Caco-2 (cell line): ENCODE measurements around the gene FIGLA. TPM values are rescaled to one million over a fixed set of nuclear protein-coding genes. Genes with fewer than 3 reads are reported as not detected.

Experiments
- BruUV-seq: library from RNA; stranded (reverse); fragments of 400-500 nt; replicated peaks from 2 replicates; lab custom pipeline; 2021; lab: Mats Ljungman, UMichigan
- CTCF ChIA-PET: fragments of 300-600 bp; sonication (Branson Sonifier 250); formaldehyde crosslinking; loops from one replicate; lab custom pipeline; 2022; ENCODE audit warnings: antibody characterized with exemption; lab: Charles Lee
- POLR2A ChIA-PET: fragments of 300-600 bp; sonication (Branson Sonifier 250); formaldehyde crosslinking; loops from one replicate; lab custom pipeline; 2022; ENCODE audit warnings: antibody characterized with exemption; lab: Charles Lee
- DNase-seq, 2 experiments: peaks; one replicate each; pipeline versions ENCODE4 v3.0.0 to v3.0.0-alpha.2; 2020 to 2022
- H3K27me3 ChIP-seq: replicated peaks from 2 replicates; pipeline ENCODE4 v1.6.0; 2011; ENCODE audit warnings: low read length; ENCODE audit not compliant: control insufficient read depth, insufficient read depth
- H3K36me3 ChIP-seq: 2 replicates; pipeline ENCODE4 v1.5.1; 2011; ENCODE audit warnings: low read length; ENCODE audit not compliant: control insufficient read depth, insufficient read depth
- H3K4me1 ChIP-seq: fragments of 250-450 bp; sonication (Bioruptor Pico); 2 replicates; pipeline ENCODE4 v1.5.1; 2020; ENCODE audit warnings: mild to moderate bottlenecking
- H3K4me3 ChIP-seq: 2 replicates; pipeline ENCODE4 v1.5.1; 2011; ENCODE audit warnings: low read depth, mild to moderate bottlenecking, control low read depth, low read length
- H3K9me3 ChIP-seq: fragments of 250-450 bp; sonication (Bioruptor Pico); 2 replicates; pipeline ENCODE4 v1.5.1; 2020; ENCODE audit warnings: mild to moderate bottlenecking, moderate library complexity
- H3K27ac Mint-ChIP-seq: one replicate; pipeline ENCODE4 v1.8.0; 2022; ENCODE audit warnings: mixed read lengths; ENCODE audit not compliant: unreplicated experiment
- H3K27me3 Mint-ChIP-seq: one replicate; pipeline ENCODE4 v1.8.0; 2022; ENCODE audit warnings: mixed read lengths; ENCODE audit not compliant: insufficient read depth, unreplicated experiment
- H3K36me3 Mint-ChIP-seq: one replicate; pipeline ENCODE4 v1.8.0; 2022; ENCODE audit warnings: mild to moderate bottlenecking, mixed read lengths; ENCODE audit not compliant: insufficient read depth, unreplicated experiment
- H3K4me1 Mint-ChIP-seq: one replicate; pipeline ENCODE4 v1.8.0; 2022; ENCODE audit warnings: low read depth, mixed read lengths; ENCODE audit not compliant: unreplicated experiment
- H3K4me3 Mint-ChIP-seq: one replicate; pipeline ENCODE4 v1.8.0; 2022; ENCODE audit warnings: mild to moderate bottlenecking, moderate library complexity, mixed read lengths; ENCODE audit not compliant: unreplicated experiment
- H3K9me3 Mint-ChIP-seq: one replicate; pipeline ENCODE4 v1.8.0; 2022; ENCODE audit warnings: mixed read lengths; ENCODE audit not compliant: unreplicated experiment
- CTCF ChIP-seq, 2 experiments: fragments of 200-600 bp in 1 of 2; IDR thresholded peaks; 1 replicate in 1 of 2; 2 replicates in 1 of 2; pipeline versions ENCODE4 v1.5.1 to v1.8.0; 2011 to 2022; ENCODE audit warnings: antibody characterized with exemption in 1 of 2, control low read depth in 1 of 2, inconsistent platforms in 1 of 2, low read depth in 1 of 2, low read length in 1 of 2, mild to moderate bottlenecking in 1 of 2, moderate library complexity in 1 of 2; ENCODE audit not compliant: insufficient read depth in 1 of 2, severe bottlenecking in 1 of 2, unreplicated experiment in 1 of 2
- intact Hi-C: fragments of 100-400 bp; cut with micrococcal nuclease; formaldehyde crosslinking; loops from one replicate; pipeline ENCODE4 v1.10.0; 2022; ENCODE audit not compliant: unreplicated experiment
- total RNA-seq: library from RNA; stranded (reverse); gene quantifications from 2 replicates; pipeline ENCODE4 v1.2.3, GENCODE V29; 2022

FIGLA gene
- total RNA-seq, 1 experiment from 2014 or later, result not detected

GRCh38 chr2:70756128-70756527 is 34.3 kb downstream of the FIGLA start:
- Histone ChIP-seq H3K4me1 (no peaks in the 10 kb centered on the region), H3K9me3 (no peaks in the 10 kb centered on the region), H3K4me3 (no peak overlapping the region), H3K27me3 (peaks cover 2% of the 10 kb centered on the region), H3K36me3 (no peaks in the 10 kb centered on the region)
- H3K4me3 Mint-ChIP-seq, result no peak overlapping the region
- DNase-seq, result no peak
- TF ChIP-seq CTCF (IDR thresholded peaks at IDR 0.05; ENCODE audit: insufficient read depth in 1 of 2, low read depth in 1 of 2, low read length in 1 of 2, severe bottlenecking in 1 of 2, unreplicated experiment in 1 of 2), result no peak
- H3K4me1 Mint-ChIP-seq, result no peaks in the 10 kb centered on the region
- ChIA-PET CTCF (no interaction called here), POLR2A (no interaction called here)
- no peak overlapping the region for H3K27ac Mint-ChIP-seq
- BruUV-seq, result no TSS peak
- peaks cover 21% of the 10 kb centered on the region for H3K27me3 Mint-ChIP-seq
- H3K9me3 Mint-ChIP-seq, result no peaks in the 10 kb centered on the region
- H3K36me3 Mint-ChIP-seq, result no peaks in the 10 kb centered on the region
- intact Hi-C loops, result no loop called here

GRCh38 chr2:70753902-70754301 is 36.5 kb downstream of the FIGLA start:
- H3K9me3 Mint-ChIP-seq, result no peaks in the 10 kb centered on the region
- no peak overlapping the region for H3K4me3 Mint-ChIP-seq
- DNase-seq, result no peak
- BruUV-seq, result no TSS peak
- no peak overlapping the region for H3K27ac Mint-ChIP-seq
- Histone ChIP-seq H3K9me3 (no peaks in the 10 kb centered on the region), H3K36me3 (no peaks in the 10 kb centered on the region), H3K4me1 (no peaks in the 10 kb centered on the region), H3K27me3 (peaks cover 2% of the 10 kb centered on the region), H3K4me3 (no peak overlapping the region)
- peaks cover 14% of the 10 kb centered on the region for H3K27me3 Mint-ChIP-seq
- H3K4me1 Mint-ChIP-seq, result no peaks in the 10 kb centered on the region
- no peaks in the 10 kb centered on the region for H3K36me3 Mint-ChIP-seq
- no peak for TF ChIP-seq CTCF (IDR thresholded peaks at IDR 0.05; ENCODE audit: insufficient read depth in 1 of 2, low read depth in 1 of 2, low read length in 1 of 2, severe bottlenecking in 1 of 2, unreplicated experiment in 1 of 2)
- intact Hi-C loops, result no loop called here
- ChIA-PET POLR2A (no interaction called here), CTCF (no interaction called here)

GRCh38 chr2:70753031-70753430 is 37.4 kb downstream of the FIGLA start:
- Mint-ChIP-seq H3K27ac (no peak overlapping the region), H3K36me3 (no peaks in the 10 kb centered on the region), H3K4me1 (no peaks in the 10 kb centered on the region), H3K9me3 (no peaks in the 10 kb centered on the region), H3K4me3 (no peak overlapping the region), H3K27me3 (peaks cover 12% of the 10 kb centered on the region)
- no peak for TF ChIP-seq CTCF (IDR thresholded peaks at IDR 0.05; ENCODE audit: insufficient read depth in 1 of 2, low read depth in 1 of 2, low read length in 1 of 2, severe bottlenecking in 1 of 2, unreplicated experiment in 1 of 2)
- H3K4me1 ChIP-seq, result no peaks in the 10 kb centered on the region
- no peaks in the 10 kb centered on the region for H3K36me3 ChIP-seq
- ChIA-PET CTCF (no interaction called here), POLR2A (no interaction called here)
- DNase-seq, result no peak
- no peaks in the 10 kb centered on the region for H3K9me3 ChIP-seq
- intact Hi-C loops, result no loop called here
- peaks cover 2% of the 10 kb centered on the region for H3K27me3 ChIP-seq
- no TSS peak for BruUV-seq
- H3K4me3 ChIP-seq, result no peak overlapping the region
